Measurements from ENCODE around the gene ZG16.

GRCh38 chr16:29770250-29770929, 7.7 kb upstream of the ZG16 start:
- TF ChIP-seq SUZ12 (IDR thresholded peaks at IDR 0.05; ENCODE audit: extremely low read depth, insufficient read depth, insufficient read length) = no peak
- no peak for TF ChIP-seq ZNF274 (IDR thresholded peaks at IDR 0.05; ENCODE audit: low read depth, low read length)
- no peak for TF ChIP-seq YY1 (IDR thresholded peaks at IDR 0.05; ENCODE audit: insufficient read depth, insufficient read length)

Measured in NT2/D1 (cell line).